ENCODE measurements around the gene TOX4.
"Not testable (repeated sequence)": the region's sequence is repeated elsewhere in the genome, so short reads cannot be mapped to it uniquely, and the experiment has no call there.

The TOX4 gene

DNA sequence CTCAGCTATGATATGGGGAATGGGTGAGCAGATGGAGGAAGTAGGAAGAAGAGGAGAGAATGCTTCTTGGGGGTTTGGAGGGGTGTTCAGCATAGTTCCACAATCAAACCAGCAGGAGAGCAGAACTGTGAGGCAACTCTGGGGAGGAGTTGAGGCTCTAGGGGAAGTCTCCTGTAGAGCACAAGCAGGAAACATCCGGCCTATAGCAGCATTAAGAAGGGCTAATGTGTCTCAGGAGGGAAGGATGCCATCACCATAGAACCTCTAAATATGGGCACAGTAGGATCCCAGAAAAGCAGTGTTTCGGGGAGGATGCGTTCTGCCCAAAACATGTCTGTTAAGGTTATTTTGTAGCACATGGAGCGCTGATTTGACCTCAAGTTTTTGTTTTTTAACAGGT is 57.6 kb downstream of the TOX4 start:
- DNase-seq (ENCODE audit: low read depth in 2 of 2, low spot score in 1 of 2) = no peak

DNA sequence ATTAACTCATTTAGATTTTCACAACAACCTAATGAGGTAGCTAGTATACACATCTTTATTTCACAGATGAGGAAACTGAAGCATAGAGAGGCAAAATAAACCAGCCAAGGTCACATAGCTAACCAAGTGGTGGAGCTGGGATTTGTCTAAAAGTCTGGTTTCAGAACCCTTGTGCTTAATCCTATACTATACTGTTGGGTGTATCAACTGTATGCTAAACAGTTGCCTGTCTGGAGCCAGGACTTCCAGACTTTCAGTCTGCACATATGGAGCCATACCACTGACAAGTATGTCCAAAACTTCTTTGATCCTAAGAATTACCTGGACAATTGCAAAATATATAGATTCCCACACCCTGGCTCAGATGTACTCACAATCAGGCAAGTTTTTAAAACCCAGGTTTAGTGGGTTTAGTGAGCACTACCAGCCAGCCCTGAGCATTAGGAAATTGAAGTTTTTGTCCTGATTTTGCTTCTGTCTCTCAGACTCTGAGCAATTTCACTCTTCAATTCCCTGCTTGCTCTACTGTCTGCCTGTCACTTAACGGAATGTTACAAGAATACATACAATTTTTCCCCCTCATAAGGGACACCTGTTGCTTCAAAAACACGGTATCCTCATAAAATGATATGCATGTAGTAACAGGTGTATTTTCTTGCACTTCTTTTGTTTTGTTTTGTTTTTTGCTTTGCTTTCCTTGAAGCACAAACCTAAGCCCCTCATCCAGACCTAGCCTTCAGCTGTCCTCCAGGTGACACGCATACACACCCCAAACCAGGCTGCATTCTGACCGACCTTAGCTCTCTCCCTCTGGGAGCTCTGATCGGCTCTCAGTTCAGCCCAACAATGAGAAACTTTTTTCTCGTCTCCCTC is 58.8 kb downstream of the TOX4 start:
- no peak for DNase-seq (ENCODE audit: low read depth in 2 of 2, low spot score in 1 of 2)

DNA sequence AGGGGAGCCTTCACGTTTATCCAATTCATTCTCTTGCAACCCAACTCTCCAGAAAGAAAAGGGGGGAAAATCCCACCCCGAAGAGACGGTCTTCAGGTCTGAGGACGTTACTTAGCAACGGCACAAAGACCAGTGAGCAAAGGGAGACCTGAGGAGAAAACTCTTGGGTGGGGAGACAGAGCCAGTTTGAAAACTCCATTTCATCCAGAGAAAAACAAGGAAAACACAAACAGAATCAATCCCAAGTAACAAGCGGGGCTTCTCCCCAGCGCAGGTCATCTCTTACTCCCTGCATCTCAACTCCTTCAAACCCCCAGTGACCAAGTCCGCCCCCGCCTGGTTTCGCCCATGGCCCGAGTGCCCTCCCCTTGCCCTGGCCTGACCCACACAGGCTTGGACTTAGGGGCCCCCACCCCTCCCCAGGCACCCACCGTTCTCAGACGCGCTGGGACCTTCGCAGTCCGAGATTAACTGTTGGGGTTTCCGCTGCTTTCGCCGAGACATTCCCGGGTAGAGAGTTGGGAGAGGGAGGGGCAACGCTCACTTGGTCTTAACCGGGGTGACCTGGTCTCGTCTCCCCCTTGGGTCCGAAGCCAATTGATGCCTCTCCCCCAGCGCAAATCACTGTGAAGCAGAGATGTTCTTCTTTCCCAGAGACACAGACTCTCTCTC is 59.6 kb downstream of the TOX4 start:
- DNase-seq (ENCODE audit: low read depth in 2 of 2, low spot score in 1 of 2) = no peak

DNA sequence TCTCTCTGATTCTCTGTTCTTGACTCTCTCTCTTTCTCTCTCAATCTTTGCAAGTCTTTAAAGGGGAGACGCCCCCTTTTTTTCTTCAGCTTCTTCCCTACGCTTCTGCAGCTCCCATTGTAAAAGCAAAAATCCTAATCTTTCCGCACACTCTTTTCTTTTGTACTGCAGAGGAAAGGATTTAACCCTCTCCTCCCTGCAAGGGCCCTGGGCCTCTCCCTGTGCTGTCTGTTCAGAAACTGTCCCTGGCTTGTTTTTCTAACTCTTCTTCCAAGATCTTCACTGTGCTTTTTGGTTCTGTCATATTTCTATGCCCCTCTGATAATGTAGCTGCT is 60.1 kb downstream of the TOX4 start:
- DNase-seq (ENCODE audit: low read depth in 2 of 2, low spot score in 1 of 2) = no peak

DNA sequence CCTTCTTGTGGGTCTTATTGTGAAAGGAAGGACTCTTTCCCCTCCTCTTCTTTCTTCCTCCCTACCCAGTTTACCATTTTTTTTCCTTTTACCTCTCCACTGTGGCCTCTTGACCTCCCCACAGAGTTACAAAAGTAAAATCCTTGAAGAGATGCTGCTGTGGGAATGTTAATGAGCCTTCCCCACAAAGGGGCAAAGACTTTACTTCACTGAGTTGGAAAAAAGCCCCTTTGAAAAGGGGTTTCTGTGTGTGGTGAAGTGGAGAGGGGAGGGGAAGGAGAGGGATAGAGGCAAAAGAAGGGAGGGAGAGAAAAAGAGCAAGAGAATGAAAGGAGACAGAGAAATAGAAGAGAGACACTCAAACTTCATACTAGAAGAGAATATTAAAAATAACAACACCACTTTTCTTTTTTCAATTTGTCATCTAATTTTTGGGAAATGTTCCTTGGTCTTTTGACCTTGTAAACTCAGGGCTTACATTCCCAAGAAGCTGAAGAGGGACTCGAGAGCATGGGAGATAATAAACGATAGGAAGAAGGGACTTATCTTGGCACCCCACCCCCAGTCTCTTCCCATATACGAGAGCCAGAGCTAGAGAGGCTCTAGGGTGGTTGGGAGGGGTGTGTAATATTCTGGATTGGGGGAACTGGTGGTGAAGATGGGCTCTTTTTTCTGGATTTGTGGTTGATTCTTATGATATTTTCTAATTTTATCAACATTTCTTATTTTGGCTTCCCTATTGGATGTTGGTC is 62.4 kb downstream of the TOX4 start:
- no peak for DNase-seq (ENCODE audit: low read depth in 2 of 2, low spot score in 1 of 2)

DNA sequence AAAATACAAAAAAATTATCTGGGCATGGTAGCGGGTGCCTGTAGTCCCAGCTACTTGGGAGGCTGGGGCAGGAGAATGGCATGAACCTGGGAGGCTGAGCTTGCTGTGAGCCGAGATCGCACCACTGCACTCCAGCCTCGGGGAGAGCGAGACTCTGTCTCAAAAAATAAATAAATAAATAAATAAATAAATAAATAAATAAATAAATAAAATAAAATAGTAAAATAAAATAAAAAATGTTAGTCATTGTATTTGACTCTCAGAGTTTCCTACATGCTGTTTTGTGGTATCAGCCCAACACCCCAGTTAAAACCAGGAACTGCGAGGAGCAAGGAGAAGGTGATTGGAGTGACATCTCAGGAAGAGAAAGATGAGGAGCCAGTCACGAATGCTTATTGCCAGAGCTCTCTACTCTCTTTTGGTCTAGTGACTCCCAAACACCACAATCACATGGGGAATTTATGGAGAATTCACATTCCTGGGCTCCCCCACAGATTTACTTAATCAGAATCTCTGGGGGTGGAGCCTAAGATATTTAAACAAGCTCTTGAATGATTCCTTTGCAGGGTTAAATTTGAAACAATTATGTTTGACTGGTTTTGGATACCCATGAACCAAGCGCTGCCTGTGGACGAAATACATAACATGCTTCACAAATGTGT is 64.5 kb downstream of the TOX4 start:
- DNase-seq (ENCODE audit: low read depth in 2 of 2, low spot score in 1 of 2) = no peak

DNA sequence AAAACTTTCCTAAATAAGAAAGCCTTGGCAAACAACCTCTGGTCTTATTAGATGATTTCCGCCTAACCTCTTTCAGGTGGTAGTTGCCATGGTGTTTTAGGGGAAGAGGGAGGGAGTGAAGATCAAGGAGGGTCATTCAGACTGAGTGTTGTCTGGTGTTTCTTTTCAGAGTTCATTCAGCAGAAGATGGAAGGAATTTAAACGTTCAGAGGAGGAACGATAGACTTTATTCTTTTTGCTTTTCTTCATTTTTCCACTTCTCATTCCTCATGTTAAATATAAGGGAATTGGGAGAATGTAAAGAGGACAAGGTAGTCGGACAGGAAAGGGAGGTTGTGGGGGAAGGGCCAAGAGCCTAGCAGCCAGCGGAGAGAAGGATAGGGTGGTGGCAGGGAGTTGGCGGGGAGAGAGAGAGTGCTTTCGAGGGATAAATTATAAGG is 66.5 kb downstream of the TOX4 start:
- DNase-seq (ENCODE audit: low read depth in 2 of 2, low spot score in 1 of 2) = no peak

DNA sequence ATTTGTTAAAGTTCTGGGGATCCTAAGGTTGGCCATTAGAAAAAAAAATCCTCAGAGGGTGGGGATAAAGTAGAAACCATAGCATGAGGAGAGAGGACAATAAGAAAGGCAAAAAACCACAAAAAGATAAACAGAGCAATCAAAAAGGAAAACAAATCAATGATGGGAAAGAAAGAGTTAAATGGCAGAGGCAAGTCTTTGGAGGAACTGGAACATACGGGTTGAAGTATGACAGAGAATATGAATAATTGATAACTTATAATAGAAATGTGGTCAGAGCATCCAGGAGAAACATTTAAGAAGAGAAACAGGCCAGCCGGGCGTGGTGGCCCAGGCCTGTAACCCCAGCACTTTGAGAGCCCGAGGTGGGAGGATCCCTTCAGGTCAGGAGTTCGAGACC is 67.0 kb downstream of the TOX4 start:
- DNase-seq (ENCODE audit: low read depth in 2 of 2, low spot score in 1 of 2) = no peak

DNA sequence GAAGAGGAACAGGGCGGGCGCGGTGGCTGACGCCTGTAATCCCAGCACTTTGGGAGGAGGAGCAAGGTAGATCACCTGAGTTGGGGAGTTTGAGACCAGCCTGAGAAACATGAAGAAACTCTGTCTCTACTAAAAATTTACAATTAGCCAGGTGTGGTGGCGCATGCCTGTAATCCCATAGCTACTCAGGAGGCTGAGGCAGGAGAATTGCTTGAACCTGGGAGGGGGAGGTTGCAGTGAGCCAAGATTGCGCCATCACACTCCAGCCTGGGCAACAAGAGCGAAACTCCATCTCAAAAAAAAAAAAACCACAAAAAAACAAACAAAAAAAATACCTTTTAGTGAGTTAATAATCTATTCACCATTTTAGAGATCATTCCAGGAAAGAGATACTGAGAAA is 67.6 kb downstream of the TOX4 start:
- not testable (repeated sequence) for DNase-seq (ENCODE audit: low read depth in 2 of 2, low spot score in 1 of 2)
